Neutrophil (primary cell): ENCODE data around the gene COX7B2.

Source experiments
- H3K27ac ChIP-seq: fragments of 200-600 bp; sonication (generic); 2 replicates; pipeline ENCODE4 v1.5.1; 2016; ENCODE audit warnings: mild to moderate bottlenecking, moderate library complexity
- H3K27me3 ChIP-seq: fragments of 200-600 bp; sonication (generic); 2 replicates; pipeline ENCODE4 v1.6.0; 2016; ENCODE audit warnings: mild to moderate bottlenecking
- H3K36me3 ChIP-seq: fragments of 200-600 bp; sonication (generic); 2 replicates; pipeline ENCODE4 v1.5.1; 2017
- H3K4me1 ChIP-seq, 2 experiments: fragments of 200-600 bp in 1 of 2; sonication (generic) in 1 of 2; 1 replicate in 1 of 2; 2 replicates in 1 of 2; pipeline versions ENCODE4 v1.5.1 to v1.6.1; 2013 to 2016; ENCODE audit warnings: low read depth in 1 of 2, low read length in 1 of 2, mild to moderate bottlenecking in 1 of 2, moderate library complexity in 1 of 2; ENCODE audit not compliant: control insufficient read depth in 1 of 2, insufficient read depth in 1 of 2
- H3K4me3 ChIP-seq, 2 experiments: fragments of 200-600 bp in 1 of 2; sonication (generic) in 1 of 2; 1 replicate in 1 of 2; 2 replicates in 1 of 2; pipeline ENCODE4 v1.5.1; 2013 to 2016; ENCODE audit warnings: low read depth in 1 of 2, low read length in 1 of 2, mild to moderate bottlenecking in 1 of 2, moderate library complexity in 1 of 2
- H3K9me3 ChIP-seq: fragments of 200-600 bp; sonication (generic); 2 replicates; pipeline ENCODE4 v1.5.1; 2016
- TF ChIP-seq, protein P1 (sequence below): fragments of 200-600 bp; sonication (generic); IDR thresholded peaks from 2 replicates; pipeline ENCODE4 v1.5.1; 2016; ENCODE audit warnings: antibody characterized with exemption

The COX7B2 gene

DNA sequence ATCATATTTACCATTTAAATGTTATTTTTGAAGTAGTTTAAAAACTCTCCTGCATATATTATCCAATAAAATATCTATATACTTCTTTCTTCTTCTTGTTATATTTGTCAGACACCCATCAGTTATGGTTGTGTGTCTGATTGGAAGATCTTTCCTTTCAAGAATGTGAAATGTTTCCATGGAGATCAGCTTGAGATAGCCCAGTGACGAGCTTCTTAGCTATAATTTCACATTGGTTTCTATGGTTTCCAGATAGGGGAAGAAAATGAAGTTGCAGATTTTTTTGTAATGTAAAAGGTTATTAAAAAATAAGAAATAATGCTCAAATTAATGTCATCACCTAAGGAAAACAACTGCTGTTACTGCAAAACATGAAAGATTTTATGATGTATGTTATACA lies 189.0 kb downstream of the COX7B2 start:
- Histone ChIP-seq H3K4me3 (no peak overlapping the region), H3K9me3 (no peaks in the 10 kb centered on the region), H3K4me1 (no peaks in the 10 kb centered on the region), H3K27ac (no peak overlapping the region), H3K27me3 (peaks cover 9% of the 10 kb centered on the region), H3K36me3 (no peaks in the 10 kb centered on the region)
- TF ChIP-seq, protein P1, sequence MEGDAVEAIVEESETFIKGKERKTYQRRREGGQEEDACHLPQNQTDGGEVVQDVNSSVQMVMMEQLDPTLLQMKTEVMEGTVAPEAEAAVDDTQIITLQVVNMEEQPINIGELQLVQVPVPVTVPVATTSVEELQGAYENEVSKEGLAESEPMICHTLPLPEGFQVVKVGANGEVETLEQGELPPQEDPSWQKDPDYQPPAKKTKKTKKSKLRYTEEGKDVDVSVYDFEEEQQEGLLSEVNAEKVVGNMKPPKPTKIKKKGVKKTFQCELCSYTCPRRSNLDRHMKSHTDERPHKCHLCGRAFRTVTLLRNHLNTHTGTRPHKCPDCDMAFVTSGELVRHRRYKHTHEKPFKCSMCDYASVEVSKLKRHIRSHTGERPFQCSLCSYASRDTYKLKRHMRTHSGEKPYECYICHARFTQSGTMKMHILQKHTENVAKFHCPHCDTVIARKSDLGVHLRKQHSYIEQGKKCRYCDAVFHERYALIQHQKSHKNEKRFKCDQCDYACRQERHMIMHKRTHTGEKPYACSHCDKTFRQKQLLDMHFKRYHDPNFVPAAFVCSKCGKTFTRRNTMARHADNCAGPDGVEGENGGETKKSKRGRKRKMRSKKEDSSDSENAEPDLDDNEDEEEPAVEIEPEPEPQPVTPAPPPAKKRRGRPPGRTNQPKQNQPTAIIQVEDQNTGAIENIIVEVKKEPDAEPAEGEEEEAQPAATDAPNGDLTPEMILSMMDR = no peak

DNA sequence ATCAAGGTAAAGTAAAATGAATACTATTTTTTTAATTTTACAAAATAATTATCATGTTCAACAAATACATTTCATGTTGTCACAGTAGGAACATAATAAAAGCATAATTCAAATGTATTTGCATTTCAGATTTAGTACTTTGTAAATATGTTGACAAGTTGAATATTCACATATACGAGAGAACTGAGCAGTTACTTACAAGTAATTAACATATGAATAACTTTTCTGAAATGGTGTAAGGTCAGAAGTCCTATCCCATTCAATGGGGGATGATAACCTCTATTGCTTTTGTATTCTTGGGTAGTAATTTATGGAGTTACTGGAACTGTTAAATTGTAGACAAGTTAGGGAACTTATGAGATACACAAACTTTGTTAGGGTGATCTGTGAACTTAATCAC lies 191.1 kb downstream of the COX7B2 start:
- Histone ChIP-seq H3K4me1 (no peaks in the 10 kb centered on the region), H3K27me3 (no peaks in the 10 kb centered on the region), H3K9me3 (no peaks in the 10 kb centered on the region), H3K4me3 (no peak overlapping the region), H3K27ac (no peak overlapping the region), H3K36me3 (no peaks in the 10 kb centered on the region)
- TF ChIP-seq, protein P1 = no peak

DNA sequence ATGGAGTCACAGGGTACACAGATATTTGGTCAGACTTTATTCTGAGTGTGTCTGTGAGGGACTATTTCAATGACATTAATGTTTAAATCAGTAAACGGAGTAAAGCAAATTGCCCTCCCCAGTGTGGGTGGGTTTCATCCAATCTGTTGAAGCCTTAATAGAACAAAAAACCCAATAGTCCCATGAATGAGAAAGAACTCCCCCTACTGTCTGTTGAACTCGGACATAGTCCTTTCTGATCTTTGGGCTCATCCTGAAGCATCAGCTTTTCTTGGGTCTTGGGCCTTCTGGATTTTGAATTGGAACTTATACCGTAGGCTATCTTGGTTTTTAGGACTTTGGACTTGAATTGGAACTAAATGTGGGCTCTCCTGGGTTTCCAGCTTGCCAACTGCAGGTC lies 193.6 kb downstream of the COX7B2 start:
- H3K4me1 ChIP-seq = no peaks in the 10 kb centered on the region
- TF ChIP-seq, protein P1 = no peak
- no peak overlapping the region for H3K4me3 ChIP-seq

DNA sequence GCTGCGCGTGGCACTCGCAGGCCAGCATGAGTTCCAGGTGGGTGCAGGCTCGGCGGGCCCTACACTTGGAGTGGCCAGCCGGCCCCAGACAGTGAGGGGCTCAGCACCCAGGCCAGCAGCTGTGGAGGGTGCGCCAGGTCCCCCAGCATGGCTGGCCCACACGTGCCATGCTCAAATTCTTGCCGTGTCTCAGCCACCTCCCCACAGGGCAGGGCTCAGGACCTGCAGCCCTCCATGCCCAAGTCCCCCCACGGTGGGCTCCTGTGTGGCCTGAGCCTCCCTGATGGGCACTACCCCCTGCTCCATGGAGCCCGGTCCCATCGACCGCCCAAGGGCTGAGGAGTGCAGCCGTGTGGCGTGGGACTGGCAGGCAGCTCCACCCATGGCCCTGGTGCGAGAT lies 210.2 kb downstream of the COX7B2 start:
- no peaks in the 10 kb centered on the region for H3K36me3 ChIP-seq
- H3K27me3 ChIP-seq = no peaks in the 10 kb centered on the region
- TF ChIP-seq, protein P1 = no peak
- no peak overlapping the region for H3K27ac ChIP-seq
- no peak overlapping the region for H3K4me3 ChIP-seq
- H3K9me3 ChIP-seq = no peaks in the 10 kb centered on the region
- H3K4me1 ChIP-seq = no peaks in the 10 kb centered on the region

More for the DNA sequence above, 193.6 kb downstream of the COX7B2 start:
- H3K27ac ChIP-seq = no peak overlapping the region
- no peaks in the 10 kb centered on the region for H3K36me3 ChIP-seq
- no peaks in the 10 kb centered on the region for H3K9me3 ChIP-seq
- H3K27me3 ChIP-seq = no peaks in the 10 kb centered on the region
